ENCODE results near the gene VASN.

DNA sequence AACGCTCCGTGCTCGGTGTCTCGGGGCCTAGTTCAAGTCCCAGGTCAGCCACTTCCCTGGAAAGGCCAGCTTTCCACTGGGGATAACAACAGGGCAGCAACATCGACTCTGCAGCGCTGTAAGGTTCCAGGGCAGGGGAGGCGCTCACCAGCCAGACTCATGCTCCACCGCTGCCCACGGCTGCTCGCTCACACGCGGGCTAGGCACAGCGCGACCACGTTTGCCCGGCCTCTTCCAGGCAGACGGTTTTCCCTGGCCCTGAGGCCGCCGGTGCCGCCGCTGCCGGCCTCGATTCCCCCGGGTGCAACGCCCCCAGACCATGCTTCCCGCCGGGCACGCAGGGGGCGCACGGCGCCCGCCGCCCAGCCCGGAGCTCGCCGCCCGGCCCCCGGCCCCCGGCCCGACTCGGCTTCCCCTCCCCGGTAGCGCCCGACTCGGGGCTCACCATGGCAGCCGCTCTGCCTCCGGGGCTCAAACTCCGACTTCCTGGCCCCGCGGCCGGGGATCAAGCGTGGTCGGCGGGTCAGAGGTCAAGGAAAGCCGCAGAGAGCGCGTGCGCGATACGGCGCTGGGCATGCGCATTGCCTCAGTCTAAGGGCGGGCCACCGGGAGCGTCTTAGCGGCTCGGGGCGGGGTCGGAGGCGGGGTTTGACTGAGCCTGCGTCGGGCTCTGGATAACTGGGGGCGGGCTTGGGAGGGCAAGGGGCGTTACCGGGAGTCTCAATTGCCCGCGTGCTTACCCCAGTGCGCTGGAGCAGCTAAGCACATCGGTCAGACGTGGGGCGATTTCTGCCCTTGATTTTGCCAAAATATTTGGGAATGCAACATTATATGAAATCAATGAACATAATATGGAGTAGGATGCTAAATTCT lies 20.6 kb upstream of the VASN start, which contains the start of gene PAM16:
- no peak for TF ChIP-seq GATA3 (IDR thresholded peaks at IDR 0.05; ENCODE audit: low read depth, low read length)
- no peak for TF ChIP-seq GATA2 (IDR thresholded peaks at IDR 0.05; ENCODE audit: low read depth, low read length)
